ENCODE measurements around the gene CELA3B.

DNA sequence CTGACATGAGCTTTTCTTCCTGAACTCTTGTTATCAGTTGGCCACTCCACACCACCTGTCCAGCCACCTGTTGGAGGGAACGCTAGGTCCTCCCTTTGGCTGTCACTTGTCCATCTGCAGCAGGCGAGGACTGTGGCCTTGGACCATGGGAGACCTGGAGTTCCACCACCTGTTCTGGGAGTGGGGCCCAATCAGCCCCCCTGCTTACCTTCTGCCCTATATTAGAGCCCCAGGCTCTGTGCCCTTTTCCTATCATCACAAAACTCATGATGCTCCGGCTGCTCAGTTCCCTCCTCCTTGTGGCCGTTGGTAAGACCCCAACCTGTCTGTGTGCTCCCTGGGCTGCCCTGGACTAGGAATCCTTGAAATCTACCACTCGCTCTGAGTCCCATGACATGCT, 24.6 kb downstream of the CELA3B start, which contains the start of gene CELA3A:
- TF ChIP-seq CTCF (IDR thresholded peaks at IDR 0.05) (no peak), ATF1 (CRISPR knock-in tag; IDR thresholded peaks at IDR 0.05) (no peak), ETV6 (CRISPR knock-in tag; IDR thresholded peaks at IDR 0.05) (no peak), SMAD4 (CRISPR knock-in tag; IDR thresholded peaks at IDR 0.05) (no peak), ZSCAN18 (CRISPR knock-in tag; IDR thresholded peaks at IDR 0.05) (no peak), ZNF671 (CRISPR knock-in tag; IDR thresholded peaks at IDR 0.05) (no peak), TCF7 (CRISPR knock-in tag; IDR thresholded peaks at IDR 0.05; ENCODE audit: low read depth) (no peak), NFE2L1 (CRISPR knock-in tag; IDR thresholded peaks at IDR 0.05) (no peak), SP1 (CRISPR knock-in tag; conservative IDR thresholded peaks at IDR 0.05) (no peak), ZNF423 (CRISPR knock-in tag; IDR thresholded peaks at IDR 0.05) (no peak)
- TF ChIP-seq, protein P1, sequence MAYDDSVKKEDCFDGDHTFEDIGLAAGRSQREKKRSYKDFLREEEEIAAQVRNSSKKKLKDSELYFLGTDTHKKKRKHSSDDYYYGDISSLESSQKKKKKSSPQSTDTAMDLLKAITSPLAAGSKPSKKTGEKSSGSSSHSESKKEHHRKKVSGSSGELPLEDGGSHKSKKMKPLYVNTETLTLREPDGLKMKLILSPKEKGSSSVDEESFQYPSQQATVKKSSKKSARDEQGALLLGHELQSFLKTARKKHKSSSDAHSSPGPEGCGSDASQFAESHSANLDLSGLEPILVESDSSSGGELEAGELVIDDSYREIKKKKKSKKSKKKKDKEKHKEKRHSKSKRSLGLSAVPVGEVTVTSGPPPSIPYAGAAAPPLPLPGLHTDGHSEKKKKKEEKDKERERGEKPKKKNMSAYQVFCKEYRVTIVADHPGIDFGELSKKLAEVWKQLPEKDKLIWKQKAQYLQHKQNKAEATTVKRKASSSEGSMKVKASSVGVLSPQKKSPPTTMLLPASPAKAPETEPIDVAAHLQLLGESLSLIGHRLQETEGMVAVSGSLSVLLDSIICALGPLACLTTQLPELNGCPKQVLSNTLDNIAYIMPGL (CRISPR knock-in tag; IDR thresholded peaks at IDR 0.05): no peak
- TF ChIP-seq, protein P2, sequence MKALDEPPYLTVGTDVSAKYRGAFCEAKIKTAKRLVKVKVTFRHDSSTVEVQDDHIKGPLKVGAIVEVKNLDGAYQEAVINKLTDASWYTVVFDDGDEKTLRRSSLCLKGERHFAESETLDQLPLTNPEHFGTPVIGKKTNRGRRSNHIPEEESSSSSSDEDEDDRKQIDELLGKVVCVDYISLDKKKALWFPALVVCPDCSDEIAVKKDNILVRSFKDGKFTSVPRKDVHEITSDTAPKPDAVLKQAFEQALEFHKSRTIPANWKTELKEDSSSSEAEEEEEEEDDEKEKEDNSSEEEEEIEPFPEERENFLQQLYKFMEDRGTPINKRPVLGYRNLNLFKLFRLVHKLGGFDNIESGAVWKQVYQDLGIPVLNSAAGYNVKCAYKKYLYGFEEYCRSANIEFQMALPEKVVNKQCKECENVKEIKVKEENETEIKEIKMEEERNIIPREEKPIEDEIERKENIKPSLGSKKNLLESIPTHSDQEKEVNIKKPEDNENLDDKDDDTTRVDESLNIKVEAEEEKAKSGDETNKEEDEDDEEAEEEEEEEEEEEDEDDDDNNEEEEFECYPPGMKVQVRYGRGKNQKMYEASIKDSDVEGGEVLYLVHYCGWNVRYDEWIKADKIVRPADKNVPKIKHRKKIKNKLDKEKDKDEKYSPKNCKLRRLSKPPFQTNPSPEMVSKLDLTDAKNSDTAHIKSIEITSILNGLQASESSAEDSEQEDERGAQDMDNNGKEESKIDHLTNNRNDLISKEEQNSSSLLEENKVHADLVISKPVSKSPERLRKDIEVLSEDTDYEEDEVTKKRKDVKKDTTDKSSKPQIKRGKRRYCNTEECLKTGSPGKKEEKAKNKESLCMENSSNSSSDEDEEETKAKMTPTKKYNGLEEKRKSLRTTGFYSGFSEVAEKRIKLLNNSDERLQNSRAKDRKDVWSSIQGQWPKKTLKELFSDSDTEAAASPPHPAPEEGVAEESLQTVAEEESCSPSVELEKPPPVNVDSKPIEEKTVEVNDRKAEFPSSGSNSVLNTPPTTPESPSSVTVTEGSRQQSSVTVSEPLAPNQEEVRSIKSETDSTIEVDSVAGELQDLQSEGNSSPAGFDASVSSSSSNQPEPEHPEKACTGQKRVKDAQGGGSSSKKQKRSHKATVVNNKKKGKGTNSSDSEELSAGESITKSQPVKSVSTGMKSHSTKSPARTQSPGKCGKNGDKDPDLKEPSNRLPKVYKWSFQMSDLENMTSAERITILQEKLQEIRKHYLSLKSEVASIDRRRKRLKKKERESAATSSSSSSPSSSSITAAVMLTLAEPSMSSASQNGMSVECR (CRISPR knock-in tag; IDR thresholded peaks at IDR 0.05; ENCODE audit: borderline replicate concordance): no peak
- TF ChIP-seq, protein P3, sequence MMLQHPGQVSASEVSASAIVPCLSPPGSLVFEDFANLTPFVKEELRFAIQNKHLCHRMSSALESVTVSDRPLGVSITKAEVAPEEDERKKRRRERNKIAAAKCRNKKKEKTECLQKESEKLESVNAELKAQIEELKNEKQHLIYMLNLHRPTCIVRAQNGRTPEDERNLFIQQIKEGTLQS (CRISPR knock-in tag; conservative IDR thresholded peaks at IDR 0.05): no peak

Measured in WTC11 (cell line).